DMS79 (cell line): ENCODE data around the gene PC.
"Not testable (repeated sequence)": the region's sequence is repeated elsewhere in the genome, so short reads cannot be mapped to it uniquely, and the experiment has no call there.

Experiments used
- DNase-seq: peaks from one replicate; lab custom pipeline; 2025; lab: John Stamatoyannopoulos, UW

The PC gene

GRCh38 chr11:66981976-66982578, 23.9 kb upstream of the PC start:
- DNase-seq: peak; percentile 81

- DNase-seq: no peak
Observed at GRCh38 chr11:66979336-66979980, 21.3 kb upstream of the PC start.

GRCh38 chr11:66978717-66979116, 20.5 kb upstream of the PC start:
- no peak for DNase-seq

- no peak for DNase-seq
Observed at GRCh38 chr11:66978229-66978628, 20.0 kb upstream of the PC start.

GRCh38 chr11:66976925-66977324, 18.7 kb upstream of the PC start:
- no peak for DNase-seq

GRCh38 chr11:66976028-66976467, 17.9 kb upstream of the PC start:
- DNase-seq: no peak

GRCh38 chr11:66975405-66976027, 17.3 kb upstream of the PC start:
- no peak for DNase-seq

- no peak for DNase-seq
Observed at GRCh38 chr11:66974724-66975404, 16.7 kb upstream of the PC start, which contains the start of gene C11orf86. C11orf86 (plus strand) TSS chr11:66975304; CDS start chr11:66975363, 59 bp downstream.

- no peak for DNase-seq
Observed at GRCh38 chr11:66973956-66974580, 15.9 kb upstream of the PC start.

GRCh38 chr11:66971488-66971887, 13.3 kb upstream of the PC start:
- no peak for DNase-seq

GRCh38 chr11:66970807-66971442, 12.7 kb upstream of the PC start:
- DNase-seq: no peak

GRCh38 chr11:66970371-66970806, 12.2 kb upstream of the PC start:
- no peak for DNase-seq

- no peak for DNase-seq
Observed at GRCh38 chr11:66969584-66970225, 11.5 kb upstream of the PC start.

GRCh38 chr11:66967670-66968425, 9.7 kb upstream of the PC start:
- DNase-seq: no peak

GRCh38 chr11:66966351-66966750, 8.2 kb upstream of the PC start:
- no peak for DNase-seq

- DNase-seq: no peak
Observed at GRCh38 chr11:66964495-66964894, 6.3 kb upstream of the PC start.

GRCh38 chr11:66962801-66963200, 4.6 kb upstream of the PC start:
- DNase-seq: no peak

GRCh38 chr11:66962247-66962646, 4.1 kb upstream of the PC start:
- no peak for DNase-seq

- DNase-seq: not testable (repeated sequence)
Observed at GRCh38 chr11:66961691-66962213, 3.6 kb upstream of the PC start.

- no peak for DNase-seq
Observed at GRCh38 chr11:66958956-66959274, 732 bp upstream of the PC start.

GRCh38 chr11:66957971-66958231, 282 bp downstream of the PC start:
- no peak for DNase-seq
